ENCODE data around the gene UNKL.
"Not testable (repeated sequence)": the region's sequence is repeated elsewhere in the genome, so short reads cannot be mapped to it uniquely, and the experiment has no call there.

The UNKL gene

GRCh38 chr16:1331712-1332617 lies 82.5 kb downstream of the UNKL start:
- Histone ChIP-seq H3K27me3 (ENCODE audit: control insufficient read depth, insufficient read depth, low read length) (peaks cover 52% of the 10 kb centered on the region), H3K9me3 (ENCODE audit: control insufficient read depth, low read length) (no peaks in the 10 kb centered on the region), H3K36me3 (ENCODE audit: control insufficient read depth, insufficient read depth, low read length) (no peaks in the 10 kb centered on the region), H3K4me3 (ENCODE audit: low read length) (peak overlapping the region; percentile 14), H3K9ac (ENCODE audit: low read length) (peak overlapping the region; percentile 53), H3K4me1 (ENCODE audit: control insufficient read depth, insufficient read depth, low read length) (peaks cover 24% of the 10 kb centered on the region)

GRCh38 chr16:1330931-1331711 lies 83.4 kb downstream of the UNKL start:
- peak overlapping the region; percentile 14 for H3K4me3 ChIP-seq (ENCODE audit: low read length)
- peaks cover 50% of the 10 kb centered on the region for H3K27me3 ChIP-seq (ENCODE audit: control insufficient read depth, insufficient read depth, low read length)
- H3K36me3 ChIP-seq (ENCODE audit: control insufficient read depth, insufficient read depth, low read length), result no peaks in the 10 kb centered on the region
- H3K4me1 ChIP-seq (ENCODE audit: control insufficient read depth, insufficient read depth, low read length), result peaks cover 24% of the 10 kb centered on the region
- peak overlapping the region; percentile 53 for H3K9ac ChIP-seq (ENCODE audit: low read length)
- no peaks in the 10 kb centered on the region for H3K9me3 ChIP-seq (ENCODE audit: control insufficient read depth, low read length)

- Histone ChIP-seq H3K36me3 (ENCODE audit: control insufficient read depth, insufficient read depth, low read length) (peaks cover 2% of the 10 kb centered on the region), H3K4me3 (ENCODE audit: low read length) (no peak overlapping the region), H3K4me1 (ENCODE audit: control insufficient read depth, insufficient read depth, low read length) (peaks cover 24% of the 10 kb centered on the region), H3K27me3 (ENCODE audit: control insufficient read depth, insufficient read depth, low read length) (peaks cover 43% of the 10 kb centered on the region), H3K9ac (ENCODE audit: low read length) (no peak overlapping the region), H3K9me3 (ENCODE audit: control insufficient read depth, low read length) (no peaks in the 10 kb centered on the region)
These were observed 84.1 kb downstream of the UNKL start for GRCh38 chr16:1330260-1330914.

GRCh38 chr16:1328961-1329360 lies 85.5 kb downstream of the UNKL start:
- not testable (repeated sequence) for H3K4me3 ChIP-seq (ENCODE audit: low read length); H3K9ac ChIP-seq (ENCODE audit: low read length); H3K9me3 ChIP-seq (ENCODE audit: control insufficient read depth, low read length); H3K36me3 ChIP-seq (ENCODE audit: control insufficient read depth, insufficient read depth, low read length)
- Histone ChIP-seq H3K27me3 (ENCODE audit: control insufficient read depth, insufficient read depth, low read length) (peaks cover 28% of the 10 kb centered on the region), H3K4me1 (ENCODE audit: control insufficient read depth, insufficient read depth, low read length) (peaks cover 24% of the 10 kb centered on the region)

DNA sequence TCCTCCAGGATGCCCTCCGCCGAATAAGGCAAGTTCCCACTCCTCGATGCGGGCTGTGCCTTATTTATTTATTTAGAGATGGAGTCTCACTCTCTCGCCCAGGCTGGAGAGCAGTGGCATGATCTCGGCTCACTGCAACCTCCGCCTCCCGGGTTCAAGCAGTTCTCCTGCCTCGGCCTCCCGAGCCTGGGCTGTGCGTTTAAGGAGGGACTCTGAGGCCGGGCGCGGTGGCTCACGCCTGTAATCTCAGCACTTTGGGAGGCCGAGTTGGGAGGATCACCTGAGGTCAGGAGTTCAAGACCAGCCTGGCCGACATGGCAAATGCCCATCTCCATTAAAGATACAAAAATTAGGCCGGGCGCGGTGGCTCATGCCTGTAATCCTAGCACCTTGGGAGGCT lies 86.4 kb downstream of the UNKL start:
- H3K27me3 ChIP-seq (ENCODE audit: control insufficient read depth, insufficient read depth, low read length), result peaks cover 21% of the 10 kb centered on the region
- H3K4me3 ChIP-seq (ENCODE audit: low read length); H3K9ac ChIP-seq (ENCODE audit: low read length); H3K9me3 ChIP-seq (ENCODE audit: control insufficient read depth, low read length); H3K36me3 ChIP-seq (ENCODE audit: control insufficient read depth, insufficient read depth, low read length): not testable (repeated sequence)
- peaks cover 23% of the 10 kb centered on the region for H3K4me1 ChIP-seq (ENCODE audit: control insufficient read depth, insufficient read depth, low read length)

DNA sequence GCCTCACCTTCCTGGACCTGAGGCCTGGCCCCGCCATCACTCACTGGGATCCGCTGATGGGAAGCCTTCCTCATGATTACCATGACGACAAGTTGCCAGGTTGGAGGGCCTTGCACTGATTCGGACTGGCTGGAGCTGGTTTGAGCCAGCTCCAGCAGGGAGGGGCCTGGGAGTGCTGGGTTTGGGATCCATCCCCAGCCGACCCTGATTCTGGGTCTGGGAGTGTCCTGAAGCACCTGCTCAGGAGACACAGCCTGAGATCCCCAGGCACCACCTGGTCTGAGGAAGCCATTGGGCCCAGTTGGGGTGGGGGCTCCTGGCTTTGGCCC lies 86.9 kb downstream of the UNKL start:
- H3K9ac ChIP-seq (ENCODE audit: low read length), result no peak overlapping the region
- H3K4me1 ChIP-seq (ENCODE audit: control insufficient read depth, insufficient read depth, low read length), result peaks cover 17% of the 10 kb centered on the region
- H3K4me3 ChIP-seq (ENCODE audit: low read length), result no peak overlapping the region
- peaks cover 15% of the 10 kb centered on the region for H3K27me3 ChIP-seq (ENCODE audit: control insufficient read depth, insufficient read depth, low read length)
- H3K36me3 ChIP-seq (ENCODE audit: control insufficient read depth, insufficient read depth, low read length), result peaks cover 8% of the 10 kb centered on the region
- no peaks in the 10 kb centered on the region for H3K9me3 ChIP-seq (ENCODE audit: control insufficient read depth, low read length)

- Histone ChIP-seq H3K9ac (ENCODE audit: low read length) (no peak overlapping the region), H3K4me1 (ENCODE audit: control insufficient read depth, insufficient read depth, low read length) (peaks cover 12% of the 10 kb centered on the region), H3K9me3 (ENCODE audit: control insufficient read depth, low read length) (no peaks in the 10 kb centered on the region), H3K4me3 (ENCODE audit: low read length) (no peak overlapping the region), H3K36me3 (ENCODE audit: control insufficient read depth, insufficient read depth, low read length) (peaks cover 8% of the 10 kb centered on the region), H3K27me3 (ENCODE audit: control insufficient read depth, insufficient read depth, low read length) (peaks cover 10% of the 10 kb centered on the region)
These were observed 87.4 kb downstream of the UNKL start for GRCh38 chr16:1326946-1327618.

DNA sequence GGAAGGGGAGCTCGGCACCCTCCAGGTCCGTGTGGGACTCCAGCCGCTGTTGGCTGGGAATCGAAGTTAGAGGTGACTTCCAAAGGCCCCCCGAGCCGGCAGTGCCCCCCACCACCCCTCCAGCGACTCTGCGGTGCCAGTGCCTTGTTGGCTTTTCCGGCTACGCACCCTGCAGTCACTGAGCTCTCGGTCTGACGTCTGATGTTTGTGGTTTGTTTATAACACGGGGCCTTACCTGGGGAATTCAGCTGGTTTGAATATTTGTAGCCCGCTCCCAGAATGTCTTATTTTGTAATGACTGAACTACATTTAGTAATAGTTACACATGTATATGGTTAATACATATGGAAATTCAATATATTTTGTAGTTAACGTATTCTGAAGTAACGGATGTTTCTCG lies 88.1 kb downstream of the UNKL start:
- Histone ChIP-seq H3K27me3 (ENCODE audit: control insufficient read depth, insufficient read depth, low read length) (peaks cover 3% of the 10 kb centered on the region), H3K4me3 (ENCODE audit: low read length) (no peak overlapping the region), H3K9me3 (ENCODE audit: control insufficient read depth, low read length) (no peaks in the 10 kb centered on the region), H3K36me3 (ENCODE audit: control insufficient read depth, insufficient read depth, low read length) (peaks cover 8% of the 10 kb centered on the region), H3K4me1 (ENCODE audit: control insufficient read depth, insufficient read depth, low read length) (peaks cover 5% of the 10 kb centered on the region), H3K9ac (ENCODE audit: low read length) (no peak overlapping the region)

- no peak overlapping the region for H3K4me3 ChIP-seq (ENCODE audit: low read length)
- no peaks in the 10 kb centered on the region for H3K27me3 ChIP-seq (ENCODE audit: control insufficient read depth, insufficient read depth, low read length)
- no peaks in the 10 kb centered on the region for H3K9me3 ChIP-seq (ENCODE audit: control insufficient read depth, low read length)
- H3K36me3 ChIP-seq (ENCODE audit: control insufficient read depth, insufficient read depth, low read length), result peaks cover 8% of the 10 kb centered on the region
- H3K9ac ChIP-seq (ENCODE audit: low read length), result no peak overlapping the region
- H3K4me1 ChIP-seq (ENCODE audit: control insufficient read depth, insufficient read depth, low read length), result no peaks in the 10 kb centered on the region
These were observed 88.7 kb downstream of the UNKL start for GRCh38 chr16:1325673-1326371.

DNA sequence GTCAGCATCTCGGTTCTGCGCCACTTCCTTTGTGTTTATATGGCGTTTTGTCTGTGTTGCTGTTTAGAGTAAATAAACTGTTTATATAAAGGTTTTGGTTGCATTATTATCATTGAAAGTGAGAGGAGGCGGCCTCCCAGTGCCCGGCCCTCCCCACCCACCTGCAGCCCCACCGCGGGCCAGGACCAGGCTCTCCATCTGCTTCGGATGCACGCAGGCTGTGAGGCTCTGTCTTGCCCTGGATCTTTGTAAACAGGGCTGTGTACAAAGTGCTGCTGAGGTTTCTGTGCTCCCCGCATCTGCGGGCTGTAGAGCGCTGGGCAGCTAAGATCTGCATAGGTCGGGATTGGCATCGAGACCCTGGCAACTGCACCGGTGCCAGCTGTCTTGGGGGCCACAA lies 89.2 kb downstream of the UNKL start:
- no peaks in the 10 kb centered on the region for H3K4me1 ChIP-seq (ENCODE audit: control insufficient read depth, insufficient read depth, low read length)
- no peak overlapping the region for H3K9ac ChIP-seq (ENCODE audit: low read length)
- H3K27me3 ChIP-seq (ENCODE audit: control insufficient read depth, insufficient read depth, low read length), result no peaks in the 10 kb centered on the region
- peaks cover 8% of the 10 kb centered on the region for H3K36me3 ChIP-seq (ENCODE audit: control insufficient read depth, insufficient read depth, low read length)
- H3K4me3 ChIP-seq (ENCODE audit: low read length), result no peak overlapping the region
- no peaks in the 10 kb centered on the region for H3K9me3 ChIP-seq (ENCODE audit: control insufficient read depth, low read length)

DNA sequence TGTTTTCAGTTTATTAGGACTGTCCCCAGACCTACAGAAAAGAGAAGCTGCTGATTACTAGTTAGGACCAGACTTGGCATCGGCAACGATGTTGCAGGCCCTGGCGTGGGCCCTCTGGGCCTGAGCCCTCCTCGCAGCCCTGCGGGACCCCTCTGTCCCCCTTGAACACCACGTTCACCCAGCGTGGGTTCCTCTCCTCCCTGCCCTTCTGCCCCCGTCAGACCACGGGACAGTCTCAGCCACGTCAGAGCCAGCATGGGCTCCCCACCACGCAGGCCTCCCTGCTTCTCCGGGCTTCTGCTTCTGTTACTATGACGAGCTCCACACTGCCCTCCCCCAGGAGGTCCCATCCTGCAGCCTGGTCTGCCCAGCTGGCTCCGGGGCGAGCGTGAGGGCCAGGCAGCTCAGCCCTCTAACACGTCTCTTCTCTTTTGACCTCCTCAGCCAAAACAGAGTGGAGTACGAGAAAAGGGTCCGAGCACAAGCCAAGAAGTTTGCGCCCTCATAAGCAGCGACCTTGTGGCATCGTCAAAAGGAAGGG lies 90.1 kb downstream of the UNKL start:
- Histone ChIP-seq H3K9ac (ENCODE audit: low read length) (no peak overlapping the region), H3K27me3 (ENCODE audit: control insufficient read depth, insufficient read depth, low read length) (no peaks in the 10 kb centered on the region), H3K9me3 (ENCODE audit: control insufficient read depth, low read length) (no peaks in the 10 kb centered on the region), H3K4me3 (ENCODE audit: low read length) (no peak overlapping the region), H3K36me3 (ENCODE audit: control insufficient read depth, insufficient read depth, low read length) (peaks cover 10% of the 10 kb centered on the region), H3K4me1 (ENCODE audit: control insufficient read depth, insufficient read depth, low read length) (no peaks in the 10 kb centered on the region)
